Smooth muscle cell (in vitro differentiated cells): Measurements from ENCODE around the gene NXPE4. TPM values are rescaled to one million over a fixed set of nuclear protein-coding genes. Genes with fewer than 3 reads are reported as not detected.
A peak's percentile ranks its signal among the peaks of the same experiment; 100 is the strongest.

ENCODE experiments used
- DNase-seq: peaks from one replicate; lab custom pipeline; 2025; ENCODE audit not compliant: unreplicated experiment; lab: John Stamatoyannopoulos, UW
- H2AFZ ChIP-seq: fragments of 200-600 bp; sonication (generic); 2 replicates; pipeline ENCODE4 v1.6.0; 2016; ENCODE audit warnings: antibody characterized with exemption, low read depth, mild to moderate bottlenecking
- H3F3A ChIP-seq: fragments of 200-600 bp; sonication (generic); 2 replicates; pipeline ENCODE4 v1.6.0; 2017; ENCODE audit warnings: antibody characterized with exemption, low read depth
- H3K27ac ChIP-seq: fragments of 200-600 bp; sonication (generic); 2 replicates; pipeline ENCODE4 v1.5.1; 2016; ENCODE audit warnings: low read depth, mild to moderate bottlenecking
- H3K27me3 ChIP-seq: fragments of 200-600 bp; sonication (generic); 2 replicates; pipeline ENCODE4 v1.6.1; 2016; ENCODE audit warnings: low read depth, mild to moderate bottlenecking
- H3K36me3 ChIP-seq: fragments of 200-600 bp; sonication (generic); 2 replicates; pipeline ENCODE4 v1.5.1; 2016; ENCODE audit warnings: low read depth
- H3K4me1 ChIP-seq: fragments of 200-600 bp; sonication (generic); 2 replicates; pipeline ENCODE4 v1.5.1; 2016; ENCODE audit warnings: low read depth
- H3K4me2 ChIP-seq: fragments of 200-600 bp; sonication (generic); 2 replicates; pipeline ENCODE4 v1.6.0; 2016; ENCODE audit warnings: mild to moderate bottlenecking
- H3K4me3 ChIP-seq: fragments of 200-600 bp; sonication (generic); 2 replicates; pipeline ENCODE4 v1.5.1; 2016; ENCODE audit warnings: mild to moderate bottlenecking
- H3K79me2 ChIP-seq: fragments of 200-600 bp; sonication (generic); 2 replicates; pipeline ENCODE4 v1.6.0; 2016; ENCODE audit warnings: low read depth, mild to moderate bottlenecking
- H3K9ac ChIP-seq: fragments of 200-600 bp; sonication (generic); 2 replicates; pipeline ENCODE4 v1.6.0; 2016; ENCODE audit warnings: low read depth
- H3K9me3 ChIP-seq: fragments of 200-600 bp; sonication (generic); replicated peaks from 2 replicates; pipeline ENCODE4 v1.5.1; 2016; ENCODE audit warnings: low read depth
- H4K20me1 ChIP-seq: fragments of 200-600 bp; sonication (generic); 2 replicates; pipeline ENCODE4 v1.6.0; 2016; ENCODE audit warnings: low read depth
- CTCF ChIP-seq: fragments of 200-600 bp; sonication (generic); IDR thresholded peaks from 2 replicates; pipeline ENCODE4 v1.5.1; 2017; ENCODE audit warnings: borderline replicate concordance, mild to moderate bottlenecking, antibody characterized with exemption; ENCODE audit not compliant: insufficient read depth, poor library complexity, severe bottlenecking
- WGBS: methylation state at CpG from one replicate; pipeline ENCODE4 v1.1.7; 2016; ENCODE audit warnings: low lambda C conversion rate; 5-methylcytosine and 5-hydroxymethylcytosine counted together
- polyA plus RNA-seq: library from polyadenylated mRNA; unstranded; fragments of >200 nt; fragmentation: Nextera tagmentation; extraction: Ambion mirVana; gene quantifications from 2 replicates; pipeline ENCODE4 v1.2.1, GENCODE V29; 2016
- total RNA-seq: library from RNA; depleted of rRNA; stranded (reverse); fragments of >200 nt; gene quantifications from 2 replicates; pipeline ENCODE4 v1.2.3, GENCODE V29; 2014

NXPE4 gene
- total and polyA plus RNA-seq, 2 experiments from 2014 or later = not detected

- H3K27me3 ChIP-seq = no peaks in the 10 kb centered on the region
- TF ChIP-seq CTCF = no peak
- H3K79me2 ChIP-seq = no peaks in the 10 kb centered on the region
- H4K20me1 ChIP-seq = no peaks in the 10 kb centered on the region
- H3K9me3 ChIP-seq = no peaks in the 10 kb centered on the region
- H3K4me3 ChIP-seq = no peak overlapping the region
- H3K27ac ChIP-seq = no peak overlapping the region
- no peak overlapping the region for H3K4me2 ChIP-seq
- H3K36me3 ChIP-seq = no peaks in the 10 kb centered on the region
- DNase-seq = no peak
- H2AFZ ChIP-seq = no peak overlapping the region
- H3F3A ChIP-seq = peaks cover 12% of the 10 kb centered on the region
- peaks cover 9% of the 10 kb centered on the region for H3K4me1 ChIP-seq
- 95% methylated on average over 1 of the region's 1 CpG for WGBS
- H3K9ac ChIP-seq = no peak overlapping the region
Measured at GRCh38 chr11:114564831-114565230, 30.8 kb downstream of the NXPE4 start.

GRCh38 chr11:114563077-114563476, 32.5 kb downstream of the NXPE4 start:
- no peak for TF ChIP-seq CTCF
- Histone ChIP-seq H4K20me1 (no peaks in the 10 kb centered on the region), H3K27ac (peak overlapping the region; percentile 92), H3F3A (peaks cover 12% of the 10 kb centered on the region), H3K4me1 (peaks cover 15% of the 10 kb centered on the region), H3K9ac (peak overlapping the region; percentile 58), H2AFZ (no peak overlapping the region), H3K9me3 (no peaks in the 10 kb centered on the region), H3K27me3 (no peaks in the 10 kb centered on the region), H3K4me3 (no peak overlapping the region), H3K4me2 (peak overlapping the region; percentile 74), H3K36me3 (no peaks in the 10 kb centered on the region), H3K79me2 (no peaks in the 10 kb centered on the region)
- DNase-seq = no peak
- 19% methylated on average over 2 of the region's 2 CpGs for WGBS

- WGBS = 15% methylated on average over 3 of the region's 3 CpGs
- Histone ChIP-seq H3K4me2 (peak overlapping the region; percentile 74), H3K4me1 (peaks cover 15% of the 10 kb centered on the region), H3K9me3 (no peaks in the 10 kb centered on the region), H3K27me3 (no peaks in the 10 kb centered on the region), H3K4me3 (no peak overlapping the region), H4K20me1 (no peaks in the 10 kb centered on the region), H3K36me3 (no peaks in the 10 kb centered on the region), H3K79me2 (no peaks in the 10 kb centered on the region), H3F3A (peaks cover 12% of the 10 kb centered on the region), H3K27ac (peak overlapping the region; percentile 92), H3K9ac (peak overlapping the region; percentile 58), H2AFZ (no peak overlapping the region)
- TF ChIP-seq CTCF = no peak
- DNase-seq = no peak
Measured at GRCh38 chr11:114562166-114562916, 33.2 kb downstream of the NXPE4 start.
